NCI-H1694 treated with DMSO at 0.1 percent for 48 hours (cell line): ENCODE results near the gene ABCA8.

ENCODE experiments used
- DNase-seq: peaks from one replicate; lab custom pipeline; 2025; lab: John Stamatoyannopoulos, UW

Gene ABCA8

GRCh38 chr17:68943123-68943811, 11.9 kb downstream of the ABCA8 start:
- DNase-seq: no peak

GRCh38 chr17:68942389-68942788, 12.8 kb downstream of the ABCA8 start:
- no peak for DNase-seq

GRCh38 chr17:68941761-68942160, 13.4 kb downstream of the ABCA8 start:
- no peak for DNase-seq

- no peak for DNase-seq
These were observed 16.0 kb downstream of the ABCA8 start for GRCh38 chr17:68939195-68939594.

- no peak for DNase-seq
These were observed 17.2 kb downstream of the ABCA8 start for GRCh38 chr17:68937890-68938514.

GRCh38 chr17:68927516-68927915, 27.7 kb downstream of the ABCA8 start:
- no peak for DNase-seq

- DNase-seq: peak; percentile 31
These were observed 30.1 kb downstream of the ABCA8 start for GRCh38 chr17:68924793-68925720.

- no peak for DNase-seq
These were observed 44.3 kb downstream of the ABCA8 start for GRCh38 chr17:68910789-68911431.

GRCh38 chr17:68910251-68910705, 44.9 kb downstream of the ABCA8 start:
- DNase-seq: peak; percentile 91

- peak; percentile 34 for DNase-seq
These were observed 46.1 kb downstream of the ABCA8 start for GRCh38 chr17:68909066-68909465.

GRCh38 chr17:68908045-68908444, 47.1 kb downstream of the ABCA8 start:
- DNase-seq: no peak

- DNase-seq: peak; percentile 98
These were observed 48.6 kb downstream of the ABCA8 start for GRCh38 chr17:68906638-68907037.

GRCh38 chr17:68903286-68903685, 51.9 kb downstream of the ABCA8 start:
- no peak for DNase-seq

- DNase-seq: no peak
These were observed 57.6 kb downstream of the ABCA8 start for GRCh38 chr17:68897557-68897956.

- DNase-seq: no peak
These were observed 62.5 kb downstream of the ABCA8 start for GRCh38 chr17:68892658-68893057.

- no peak for DNase-seq
These were observed 63.0 kb downstream of the ABCA8 start for GRCh38 chr17:68892193-68892592.

- DNase-seq: no peak
These were observed 68.8 kb downstream of the ABCA8 start for GRCh38 chr17:68886401-68886800.

GRCh38 chr17:68884888-68885287, 70.3 kb downstream of the ABCA8 start:
- DNase-seq: no peak

GRCh38 chr17:68878226-68878885, 76.8 kb downstream of the ABCA8 start:
- DNase-seq: peak; percentile 78

GRCh38 chr17:68871447-68871846, 83.7 kb downstream of the ABCA8 start:
- DNase-seq: no peak

GRCh38 chr17:68870976-68871375, 84.2 kb downstream of the ABCA8 start:
- DNase-seq: no peak
